Type B pancreatic cell (in vitro differentiated cells): ENCODE data around the gene ARID4B. TPM values are rescaled to one million over a fixed set of nuclear protein-coding genes. Genes with fewer than 3 reads are reported as not detected.

Source experiments
- DNase-seq: peaks from one replicate; pipeline ENCODE4 v3.0.0; 2021; ENCODE audit warnings: mixed read lengths; ENCODE audit not compliant: unreplicated experiment; ENCODE audit errors: extremely low spot score
- H3K27ac Mint-ChIP-seq: 2 replicates; pipeline ENCODE4 v1.8.0; 2021; ENCODE audit warnings: mild to moderate bottlenecking, mixed read lengths
- H3K27me3 Mint-ChIP-seq: 2 replicates; pipeline ENCODE4 v1.8.0; 2021; ENCODE audit warnings: mixed read lengths
- H3K36me3 Mint-ChIP-seq: 2 replicates; pipeline ENCODE4 v1.8.0; 2021; ENCODE audit warnings: mixed read lengths
- H3K4me1 Mint-ChIP-seq: one replicate; pipeline ENCODE4 v1.8.0; 2021; ENCODE audit warnings: mixed read lengths; ENCODE audit not compliant: unreplicated experiment
- H3K4me3 Mint-ChIP-seq: 2 replicates; pipeline ENCODE4 v1.8.0; 2021; ENCODE audit warnings: mild to moderate bottlenecking, mixed read lengths
- H3K9me3 Mint-ChIP-seq: 2 replicates; pipeline ENCODE4 v1.8.0; 2021; ENCODE audit warnings: mixed read lengths
- CTCF ChIP-seq: fragments of 200-600 bp; sonication (generic); conservative IDR thresholded peaks from 2 replicates; pipeline ENCODE4 v1.5.0; 2021; ENCODE audit warnings: antibody characterized with exemption, mild to moderate bottlenecking
- total RNA-seq: library from RNA; stranded (reverse); gene quantifications from 2 replicates; pipeline ENCODE4 v1.2.1, GENCODE V29; 2021; ENCODE audit warnings: low replicate concordance

Gene ARID4B
- total RNA-seq, 1 donor from 2014 or later: 42.4 TPM

DNA sequence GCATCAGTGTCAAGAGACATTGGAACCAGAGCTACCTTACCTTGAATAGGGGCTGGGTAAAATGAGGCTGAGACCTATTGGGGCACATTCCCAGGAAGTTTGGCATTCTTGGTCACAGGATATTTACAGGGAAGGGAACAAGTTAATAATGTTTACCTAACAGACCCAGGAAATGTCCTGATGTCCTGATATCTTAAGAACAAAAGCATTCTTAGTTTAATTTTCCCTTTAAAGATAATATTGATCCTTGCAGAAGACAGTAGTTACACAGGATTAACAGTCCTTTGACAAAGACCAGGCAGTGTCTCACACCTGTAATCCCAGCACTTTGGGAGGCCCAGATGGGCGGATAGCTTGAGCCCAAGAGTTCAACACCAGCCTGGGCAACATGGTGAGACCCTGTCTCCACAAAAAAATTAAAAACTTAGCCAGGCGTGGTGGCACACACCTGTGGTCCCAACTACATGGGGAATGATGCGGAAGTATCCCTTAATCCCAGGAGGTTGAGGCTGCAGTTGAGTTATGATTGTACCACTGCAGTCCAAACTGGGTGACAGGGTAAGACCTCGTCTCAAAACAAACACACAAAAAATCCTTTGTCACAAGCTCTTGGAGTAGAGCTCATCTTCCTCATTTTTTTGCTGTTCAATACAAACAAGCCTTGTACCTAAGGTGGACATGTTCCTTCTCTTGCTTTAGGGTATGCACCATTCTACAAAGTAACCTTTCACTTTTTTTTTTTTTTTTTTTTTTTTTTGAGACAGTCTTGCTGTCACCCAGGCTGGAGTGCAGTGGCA lies 198.0 kb downstream of the ARID4B start:
- H3K9me3 Mint-ChIP-seq: no peaks in the 10 kb centered on the region
- H3K36me3 Mint-ChIP-seq: peaks cover 12% of the 10 kb centered on the region
- TF ChIP-seq CTCF: no peak
- H3K4me3 Mint-ChIP-seq: peak overlapping the region; percentile 49
- H3K4me1 Mint-ChIP-seq: peaks cover 17% of the 10 kb centered on the region
- peak overlapping the region; percentile 59 for H3K27ac Mint-ChIP-seq
- no peaks in the 10 kb centered on the region for H3K27me3 Mint-ChIP-seq
- no peak for DNase-seq

- TF ChIP-seq CTCF: no peak
- no peaks in the 10 kb centered on the region for H3K9me3 Mint-ChIP-seq
- H3K27ac Mint-ChIP-seq: peak within 1 kb of the TSS; percentile 96
- no peaks in the 10 kb centered on the region for H3K27me3 Mint-ChIP-seq
- DNase-seq: peak; percentile 97
- H3K36me3 Mint-ChIP-seq: peaks cover 12% of the 10 kb centered on the region
- H3K4me1 Mint-ChIP-seq: peaks cover 22% of the 10 kb centered on the region
- peak within 1 kb of the TSS; percentile 97 for H3K4me3 Mint-ChIP-seq
Observed at GRCh38 chr1:235128456-235129328, 199.3 kb downstream of the ARID4B start, which contains the start of gene TOMM20. Gene TOMM20 (minus strand): TSS chr1:235128837. CDS start chr1:235128715, 122 bp downstream.

- Mint-ChIP-seq H3K4me1 (peaks cover 25% of the 10 kb centered on the region), H3K9me3 (no peaks in the 10 kb centered on the region), H3K27ac (peak overlapping the region; percentile 96), H3K27me3 (no peaks in the 10 kb centered on the region), H3K36me3 (peaks cover 11% of the 10 kb centered on the region), H3K4me3 (peak overlapping the region; percentile 97)
- no peak for DNase-seq
- TF ChIP-seq CTCF: no peak
Observed at GRCh38 chr1:235127732-235128455, 200.1 kb downstream of the ARID4B start.

DNA sequence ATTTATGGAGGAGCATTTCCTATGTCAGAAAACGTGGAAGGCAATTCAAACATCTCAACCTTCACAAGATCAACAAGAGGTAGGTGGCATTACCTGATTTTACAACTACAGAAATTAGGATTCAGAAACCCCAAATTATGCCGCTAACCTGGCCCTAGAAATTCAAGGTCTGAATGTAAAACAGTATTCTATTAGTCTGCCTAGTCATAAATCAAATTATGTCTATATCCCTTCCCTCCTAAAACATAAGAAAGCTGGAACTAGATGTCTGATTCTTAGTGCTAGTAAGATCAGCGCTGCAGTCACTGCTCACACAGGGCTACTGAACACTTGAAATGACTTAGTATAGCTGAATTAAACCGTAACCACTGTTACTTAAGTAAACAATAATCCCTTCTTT lies 200.8 kb downstream of the ARID4B start:
- Mint-ChIP-seq H3K36me3 (peaks cover 10% of the 10 kb centered on the region), H3K27me3 (no peaks in the 10 kb centered on the region), H3K9me3 (no peaks in the 10 kb centered on the region), H3K4me3 (peak overlapping the region; percentile 97), H3K4me1 (peaks cover 30% of the 10 kb centered on the region), H3K27ac (peak overlapping the region; percentile 96)
- no peak for TF ChIP-seq CTCF
- DNase-seq: no peak

- Mint-ChIP-seq H3K27ac (no peak overlapping the region), H3K27me3 (no peaks in the 10 kb centered on the region), H3K4me3 (peak overlapping the region; percentile 46), H3K4me1 (peaks cover 27% of the 10 kb centered on the region), H3K9me3 (no peaks in the 10 kb centered on the region), H3K36me3 (peaks cover 12% of the 10 kb centered on the region)
- no peak for TF ChIP-seq CTCF
- DNase-seq: no peak
Observed at GRCh38 chr1:235124665-235125064, 203.3 kb downstream of the ARID4B start.
